Measurements from ENCODE around the gene CISD1. TPM values are rescaled to one million over a fixed set of nuclear protein-coding genes. Genes with fewer than 3 reads are reported as not detected.
"Not testable (repeated sequence)": the region's sequence is repeated elsewhere in the genome, so short reads cannot be mapped to it uniquely, and the experiment has no call there.

CISD1 gene
- total RNA-seq, 2 donors from 2014 or later: 38.1 to 63.2 TPM

- peak overlapping the region in 1 of 2 donors; percentile 88 for H3K27ac Mint-ChIP-seq
- not testable (repeated sequence) for DNase-seq (ENCODE audit: low spot score in 2 of 2); H3K9me3 Mint-ChIP-seq; ATAC-seq
- peaks cover 20 to 60% of the 10 kb centered on the region in 2 donors for H3K36me3 Mint-ChIP-seq
These were observed 12.8 kb upstream of the CISD1 start for GRCh38 chr10:58256013-58256780.

- no peak overlapping the region for H3K27ac Mint-ChIP-seq
- DNase-seq (ENCODE audit: low spot score in 2 of 2) (no peak), ATAC-seq (no peak)
- H3K9me3 Mint-ChIP-seq: peaks cover 2% of the 10 kb centered on the region in 2 donors
- H3K36me3 Mint-ChIP-seq: peaks cover 11 to 52% of the 10 kb centered on the region in 2 donors
These were observed 9.8 kb upstream of the CISD1 start for GRCh38 chr10:58258977-58259692.

GRCh38 chr10:58260334-58260733, 8.6 kb upstream of the CISD1 start:
- Mint-ChIP-seq H3K36me3 (peaks cover 0 to 40% of the 10 kb centered on the region in 2 donors), H3K9me3 (no peaks in the 10 kb centered on the region), H3K27ac (no peak overlapping the region)
- no peak for ATAC-seq
- no peak for DNase-seq (ENCODE audit: low spot score in 2 of 2)

- no peaks in the 10 kb centered on the region for H3K9me3 Mint-ChIP-seq
- no peak for DNase-seq (ENCODE audit: low spot score in 2 of 2)
- no peak for ATAC-seq
- no peak overlapping the region for H3K27ac Mint-ChIP-seq
- H3K36me3 Mint-ChIP-seq: peaks cover 12 to 33% of the 10 kb centered on the region in 2 donors
These were observed 6.2 kb upstream of the CISD1 start for GRCh38 chr10:58262766-58263165.

- Mint-ChIP-seq H3K36me3 (peaks cover 18 to 31% of the 10 kb centered on the region in 2 donors), H3K9me3 (no peaks in the 10 kb centered on the region)
These were observed 4.2 kb upstream of the CISD1 start for GRCh38 chr10:58264780-58265179.

GRCh38 chr10:58265249-58265648, 3.7 kb upstream of the CISD1 start:
- Mint-ChIP-seq H3K27ac (no peak overlapping the region), H3K9me3 (no peaks in the 10 kb centered on the region), H3K36me3 (peaks cover 18 to 31% of the 10 kb centered on the region in 2 donors)
- ATAC-seq: no peak
- no peak for DNase-seq (ENCODE audit: low spot score in 2 of 2)

More at GRCh38 chr10:58264780-58265179, 4.2 kb upstream of the CISD1 start:
- DNase-seq (ENCODE audit: low spot score in 2 of 2) (no peak), ATAC-seq (no peak)
- H3K27ac Mint-ChIP-seq: peak overlapping the region in 1 of 2 donors; percentile 74

GRCh38 chr10:58266003-58266825, 2.7 kb upstream of the CISD1 start:
- H3K9me3 Mint-ChIP-seq: no peaks in the 10 kb centered on the region
- peaks cover 18 to 26% of the 10 kb centered on the region in 2 donors for H3K36me3 Mint-ChIP-seq
- ATAC-seq: peak; percentile 46 to 52
- DNase-seq (ENCODE audit: low spot score in 2 of 2): peak in 1 of 2 donors; percentile 12
- peak overlapping the region; percentile 98 to 99 for H3K27ac Mint-ChIP-seq

- DNase-seq (ENCODE audit: low spot score in 2 of 2): peak in 1 of 2 donors; percentile 45
- Mint-ChIP-seq H3K9me3 (no peaks in the 10 kb centered on the region), H3K36me3 (peaks cover 18 to 27% of the 10 kb centered on the region in 2 donors), H3K27ac (peak overlapping the region; percentile 98 to 99)
- ATAC-seq: peak; percentile 4
These were observed 1.9 kb upstream of the CISD1 start for GRCh38 chr10:58266826-58267712.

GRCh38 chr10:58267713-58268453, 1.1 kb upstream of the CISD1 start, which contains the start of gene IPMK:
IPMK (minus strand) TSS chr10:58267894; CDS start chr10:58267611, 283 bp downstream.
- ATAC-seq: peak; percentile 74 to 78
- Mint-ChIP-seq H3K27ac (peak within 1 kb of the TSS; percentile 98 to 99), H3K9me3 (no peaks in the 10 kb centered on the region), H3K36me3 (peaks cover 18 to 26% of the 10 kb centered on the region in 2 donors)
- peak; percentile 94 to 95 for DNase-seq (ENCODE audit: low spot score in 2 of 2)

- no peak for DNase-seq (ENCODE audit: low spot score in 2 of 2)
- ATAC-seq: peak in 1 of 2 donors; percentile 1
- peaks cover 18 to 28% of the 10 kb centered on the region in 2 donors for H3K36me3 Mint-ChIP-seq
- H3K9me3 Mint-ChIP-seq: no peaks in the 10 kb centered on the region
- peak overlapping the region; percentile 97 to 99 for H3K27ac Mint-ChIP-seq
These were observed 462 bp upstream of the CISD1 start for GRCh38 chr10:58268454-58268945.

GRCh38 chr10:58269782-58270290, 874 bp downstream of the CISD1 start:
- H3K36me3 Mint-ChIP-seq: peaks cover 18 to 26% of the 10 kb centered on the region in 2 donors
- H3K27ac Mint-ChIP-seq: peak overlapping the region; percentile 97 to 99
- no peak for ATAC-seq
- no peak for DNase-seq (ENCODE audit: low spot score in 2 of 2)
- no peaks in the 10 kb centered on the region for H3K9me3 Mint-ChIP-seq

GRCh38 chr10:58275261-58275660, 6.3 kb downstream of the CISD1 start:
- no peak for ATAC-seq
- DNase-seq (ENCODE audit: low spot score in 2 of 2): no peak
- peaks cover 4 to 30% of the 10 kb centered on the region in 2 donors for H3K36me3 Mint-ChIP-seq
- H3K9me3 Mint-ChIP-seq: no peaks in the 10 kb centered on the region
- H3K27ac Mint-ChIP-seq: no peak overlapping the region

GRCh38 chr10:58275908-58276307, 6.9 kb downstream of the CISD1 start:
- H3K27ac Mint-ChIP-seq: no peak overlapping the region
- DNase-seq (ENCODE audit: low spot score in 2 of 2) (no peak), ATAC-seq (no peak)
- no peaks in the 10 kb centered on the region for H3K9me3 Mint-ChIP-seq
- H3K36me3 Mint-ChIP-seq: peaks cover 6 to 35% of the 10 kb centered on the region in 2 donors

- Mint-ChIP-seq H3K36me3 (peaks cover 6 to 31% of the 10 kb centered on the region in 2 donors), H3K9me3 (no peaks in the 10 kb centered on the region), H3K27ac (no peak overlapping the region)
- ATAC-seq (no peak), DNase-seq (ENCODE audit: low spot score in 2 of 2) (no peak)
These were observed 9.5 kb downstream of the CISD1 start for GRCh38 chr10:58278274-58278961.

All from activated naive CD4-positive, alpha-beta T cell treated with anti-CD3 and anti-CD28 coated beads, Interleukin-2, amount 50 U/mL, for 72 hours (primary cell).